NCI-H524 (cell line): Measurements from ENCODE around the gene POU2F1.

ENCODE experiments used
- DNase-seq, 2 experiments: peaks; one replicate each; lab custom pipeline; 2025; lab: John Stamatoyannopoulos, UW

The POU2F1 gene

DNA sequence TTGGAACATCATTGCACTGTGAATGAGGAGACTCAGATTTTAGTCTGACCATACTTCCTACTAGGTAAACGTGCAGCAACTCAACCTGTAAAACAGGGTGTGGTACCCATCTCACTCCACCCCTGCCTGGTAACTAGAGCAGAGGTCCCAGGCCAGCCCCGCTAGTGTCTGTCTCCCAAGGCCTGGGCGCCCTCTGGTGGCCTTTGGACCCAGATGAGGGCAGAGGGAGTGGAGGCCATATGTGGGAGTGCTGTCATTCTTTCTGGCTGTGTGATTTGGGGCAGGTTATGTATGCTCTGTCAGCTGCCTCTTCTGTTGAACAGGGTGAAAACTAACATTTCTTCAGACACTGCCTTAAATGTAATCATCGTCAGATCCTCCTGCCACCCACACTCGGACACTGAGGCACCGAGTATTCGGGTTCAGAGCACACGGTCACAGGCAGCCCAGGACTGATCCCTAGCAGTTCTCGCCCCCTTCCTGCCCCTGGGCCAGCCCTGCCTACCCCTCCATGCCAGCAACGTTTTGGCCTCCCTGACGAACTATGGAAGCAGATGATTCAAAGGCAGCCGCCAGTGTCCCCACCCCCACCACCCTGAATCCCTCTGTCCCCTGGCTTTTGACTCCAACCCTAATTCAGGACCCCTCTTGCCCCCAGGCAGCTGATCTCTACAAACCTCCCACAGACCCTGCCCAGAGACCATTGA, 221.6 kb downstream of the POU2F1 start:
- DNase-seq = peak; percentile 55 to 75

DNA sequence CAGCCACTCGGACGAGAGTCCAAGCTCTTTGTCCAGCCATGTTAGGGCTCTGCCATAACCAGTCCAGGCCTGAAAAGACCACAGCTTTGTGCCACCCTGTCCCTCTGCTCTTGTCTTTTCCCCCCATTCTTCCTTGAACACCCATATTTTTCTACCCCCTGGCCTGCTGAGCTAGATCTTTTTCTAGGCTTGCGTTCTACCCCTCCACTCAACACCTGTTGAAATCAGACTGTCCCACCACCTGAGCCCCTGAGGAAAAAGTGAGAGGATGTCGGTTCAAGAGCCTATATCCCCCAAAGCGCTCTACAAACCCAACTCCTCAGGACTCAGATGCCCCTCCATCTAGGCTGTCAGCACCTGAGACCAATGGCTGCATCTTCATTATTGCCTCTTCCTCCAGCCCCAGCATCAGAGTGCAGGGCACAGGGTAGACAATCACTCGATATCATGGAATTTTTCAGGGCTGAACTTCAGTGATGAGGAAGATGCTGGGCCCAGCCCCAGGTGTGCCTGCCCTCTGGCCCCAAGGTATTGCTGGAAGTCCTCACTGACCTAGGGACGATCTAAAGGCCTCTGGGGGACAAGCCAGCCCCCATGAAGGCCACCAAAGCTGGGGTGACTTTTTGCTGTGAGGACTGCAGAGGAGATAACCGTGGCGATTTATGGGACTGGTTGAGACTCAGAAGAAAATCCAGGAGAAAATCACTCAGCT, 222.3 kb downstream of the POU2F1 start:
- DNase-seq = no peak

DNA sequence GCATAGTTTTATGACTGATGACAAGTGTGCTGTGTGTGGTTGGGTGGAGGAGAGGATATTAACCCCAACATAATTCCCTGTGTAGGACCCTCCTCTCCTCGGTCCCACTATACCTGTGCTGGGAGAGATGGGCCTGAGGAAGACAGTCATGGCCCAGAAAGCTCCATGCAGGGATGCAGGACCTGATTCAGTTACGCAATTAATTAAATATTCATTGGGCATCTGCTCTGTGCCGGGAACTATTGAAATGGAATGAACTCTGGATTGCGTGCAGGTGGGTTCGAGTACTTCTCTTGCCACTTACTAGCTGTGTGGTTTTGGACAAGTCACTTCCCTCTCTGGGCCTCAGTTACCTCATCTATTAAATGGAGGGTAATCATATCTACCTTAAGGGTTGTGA, 223.1 kb downstream of the POU2F1 start:
- DNase-seq = no peak

DNA sequence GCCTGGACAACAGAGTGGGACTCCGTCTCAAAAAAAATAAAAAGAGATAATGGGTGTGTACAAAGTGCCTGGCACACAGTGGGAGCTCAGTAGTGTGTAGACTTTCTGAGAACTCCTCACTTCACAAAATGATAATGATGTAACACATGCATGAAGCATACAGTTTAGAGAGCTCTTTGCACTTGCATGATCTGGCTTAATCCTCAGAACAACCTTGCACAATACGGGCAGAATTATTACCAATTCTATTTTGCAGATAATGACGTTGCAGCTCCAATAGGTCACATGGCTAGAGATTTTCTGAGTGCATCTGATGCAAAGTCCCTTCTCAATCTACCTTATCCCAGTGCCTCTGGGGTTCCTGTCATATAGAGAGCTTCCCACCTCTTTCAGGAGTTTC, 226.3 kb downstream of the POU2F1 start:
- no peak for DNase-seq

DNA sequence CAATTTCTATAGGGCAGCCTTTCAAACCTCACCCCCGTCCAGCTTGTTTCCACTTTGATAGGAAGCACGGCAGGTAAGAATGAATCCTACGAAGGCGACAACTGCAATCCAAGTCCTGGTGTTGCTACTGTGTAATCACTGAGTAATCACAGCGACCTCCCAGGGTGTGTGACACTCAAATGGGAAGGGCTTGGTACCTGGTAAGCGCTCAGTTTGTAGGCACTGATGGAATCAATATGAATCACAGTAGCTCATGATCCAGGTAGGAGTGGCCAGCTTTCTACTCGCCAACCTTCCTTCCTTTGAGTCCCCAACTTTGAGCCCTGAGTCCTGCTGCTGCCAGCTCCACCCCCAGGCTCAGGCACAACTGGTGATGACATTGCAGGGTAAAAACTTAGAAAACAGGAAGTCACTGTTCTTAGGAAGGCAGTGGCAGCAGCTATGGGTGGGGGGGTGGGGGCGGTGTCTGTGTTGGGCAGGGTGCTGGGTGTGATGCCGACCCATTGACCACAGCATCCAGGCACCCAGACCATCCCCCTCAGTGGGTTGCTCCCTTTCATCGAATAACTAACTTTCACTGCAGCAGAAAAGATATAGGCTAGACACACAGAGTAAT, 226.9 kb downstream of the POU2F1 start:
- DNase-seq = no peak

DNA sequence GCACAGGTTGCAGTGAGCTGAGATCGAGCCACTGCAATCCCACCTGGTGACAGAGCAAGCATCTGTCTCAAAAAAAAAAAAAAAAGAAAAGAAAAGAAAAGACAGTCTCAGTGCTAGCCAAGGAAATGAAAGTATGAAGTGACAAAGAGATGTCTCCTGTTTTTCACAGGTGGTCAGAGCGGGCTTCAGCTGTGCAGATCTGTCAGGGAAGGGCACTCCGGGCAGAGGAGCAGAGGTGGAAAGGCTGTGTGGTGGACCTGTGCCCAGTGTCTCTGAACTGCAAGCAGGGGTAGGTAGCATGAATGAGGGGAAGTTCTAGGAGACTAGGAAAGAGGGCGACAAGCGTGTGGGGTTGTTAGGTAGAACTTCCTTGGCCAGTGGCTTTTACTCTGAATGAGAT, 230.2 kb downstream of the POU2F1 start:
- no peak for DNase-seq

DNA sequence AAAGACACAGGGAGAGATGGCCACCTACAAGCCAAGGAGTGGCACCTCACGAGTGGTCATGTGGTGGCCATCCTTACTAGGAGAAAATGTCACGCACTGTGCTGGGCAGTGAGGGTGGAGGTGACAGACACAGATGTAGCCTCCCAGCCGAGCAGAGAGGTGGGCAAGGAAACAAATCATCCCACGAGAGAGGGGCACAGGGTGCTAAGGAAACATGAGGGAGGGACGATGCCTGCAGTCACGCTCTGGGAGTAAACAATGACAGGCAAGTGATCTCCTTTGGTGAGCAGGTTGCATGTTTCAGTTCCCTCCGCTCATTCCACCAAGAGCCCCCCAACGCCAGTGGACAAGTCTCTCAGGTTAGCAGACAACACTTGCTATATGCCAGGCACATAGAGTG, 231.8 kb downstream of the POU2F1 start:
- no peak for DNase-seq

DNA sequence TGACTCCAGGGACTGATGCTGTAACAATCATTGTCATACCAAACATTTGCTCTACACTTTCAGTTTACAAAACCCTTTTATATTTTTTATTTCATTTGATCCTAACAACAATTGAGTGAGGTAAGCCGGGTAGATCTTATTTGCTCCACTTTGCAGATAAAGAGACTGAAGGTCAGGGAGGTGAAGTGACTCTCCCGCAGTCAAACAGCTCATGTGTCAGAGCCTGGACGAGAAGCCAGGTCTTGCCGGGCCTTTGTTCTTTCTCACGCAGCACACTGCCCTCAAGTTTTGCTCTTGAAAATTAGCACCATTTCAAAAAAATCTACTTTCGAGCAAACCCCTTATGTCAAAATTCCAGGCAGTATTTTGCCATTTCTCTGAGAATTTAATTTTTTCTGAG, 232.4 kb downstream of the POU2F1 start:
- DNase-seq = no peak

DNA sequence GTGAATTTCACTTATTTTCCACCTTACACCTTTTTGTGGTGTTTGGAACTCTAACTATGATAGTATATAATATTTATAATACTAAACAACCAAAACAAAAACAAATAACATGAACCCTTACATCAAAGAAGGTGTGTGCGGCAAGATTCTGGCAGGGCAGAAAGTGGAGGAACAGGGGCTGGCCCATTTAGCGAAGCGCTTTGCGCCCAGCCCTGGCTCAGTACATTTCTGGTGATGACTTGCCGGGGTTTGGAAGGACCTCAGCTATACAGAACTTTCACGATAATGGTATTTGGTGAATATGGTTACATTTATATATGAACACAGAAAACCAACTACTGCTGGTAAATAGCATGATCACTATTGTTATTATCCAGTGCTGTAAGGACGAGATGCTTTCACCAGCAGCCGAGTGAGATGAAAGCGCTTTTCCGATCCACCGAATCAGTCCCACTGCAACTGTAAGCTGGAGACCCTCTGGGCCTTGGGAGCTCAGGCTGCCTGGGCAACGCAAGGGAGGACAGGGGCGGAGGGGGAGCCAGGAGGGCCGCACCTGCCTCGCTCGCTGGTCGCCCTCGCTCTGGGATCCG, 233.7 kb downstream of the POU2F1 start:
- DNase-seq = peak; percentile 13 to 40

DNA sequence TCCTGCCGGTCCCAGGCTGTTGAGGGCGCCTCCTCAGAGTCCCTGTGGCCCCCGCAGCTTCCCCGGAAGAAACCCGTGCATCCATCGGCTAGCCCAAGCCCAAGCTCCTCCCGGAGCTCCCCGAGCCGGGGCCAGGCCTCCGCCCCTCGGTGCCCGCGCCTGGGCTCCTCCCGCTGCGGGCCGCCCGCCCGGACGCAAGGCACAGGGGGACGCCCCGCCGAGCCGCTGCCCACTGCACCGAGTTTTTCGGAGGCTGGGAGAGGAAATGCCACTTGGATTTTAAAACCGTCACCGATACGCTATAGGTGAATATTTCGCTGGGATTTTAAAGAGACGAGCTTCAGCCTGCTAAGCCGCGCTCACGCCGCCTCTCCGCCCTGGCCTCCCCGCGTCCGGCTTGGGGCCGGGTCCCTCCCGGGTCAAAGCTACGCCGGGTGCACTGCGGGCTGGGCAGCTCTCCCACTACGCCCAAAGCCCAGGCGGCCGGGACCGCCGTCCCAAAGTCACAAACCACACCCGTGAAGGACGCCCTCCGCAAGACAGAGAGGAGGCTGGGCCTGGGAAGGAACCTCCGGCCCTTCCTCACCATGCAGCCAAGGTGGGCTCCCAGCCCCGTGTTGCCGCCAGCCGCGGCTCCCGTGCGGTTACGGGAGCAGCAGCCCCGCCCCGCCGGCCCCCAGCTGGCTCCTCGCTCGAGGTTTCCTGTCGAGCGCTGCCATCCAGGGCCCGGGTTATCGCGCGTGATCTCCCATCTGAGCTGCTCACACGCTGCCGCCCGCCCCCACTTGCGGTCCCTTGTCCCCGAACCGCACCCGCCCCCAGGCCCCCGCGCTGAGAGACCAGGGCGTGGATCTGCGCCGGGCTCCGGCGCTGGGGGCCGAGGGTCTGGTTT, 234.5 kb downstream of the POU2F1 start:
- peak; percentile 9 to 31 for DNase-seq

DNA sequence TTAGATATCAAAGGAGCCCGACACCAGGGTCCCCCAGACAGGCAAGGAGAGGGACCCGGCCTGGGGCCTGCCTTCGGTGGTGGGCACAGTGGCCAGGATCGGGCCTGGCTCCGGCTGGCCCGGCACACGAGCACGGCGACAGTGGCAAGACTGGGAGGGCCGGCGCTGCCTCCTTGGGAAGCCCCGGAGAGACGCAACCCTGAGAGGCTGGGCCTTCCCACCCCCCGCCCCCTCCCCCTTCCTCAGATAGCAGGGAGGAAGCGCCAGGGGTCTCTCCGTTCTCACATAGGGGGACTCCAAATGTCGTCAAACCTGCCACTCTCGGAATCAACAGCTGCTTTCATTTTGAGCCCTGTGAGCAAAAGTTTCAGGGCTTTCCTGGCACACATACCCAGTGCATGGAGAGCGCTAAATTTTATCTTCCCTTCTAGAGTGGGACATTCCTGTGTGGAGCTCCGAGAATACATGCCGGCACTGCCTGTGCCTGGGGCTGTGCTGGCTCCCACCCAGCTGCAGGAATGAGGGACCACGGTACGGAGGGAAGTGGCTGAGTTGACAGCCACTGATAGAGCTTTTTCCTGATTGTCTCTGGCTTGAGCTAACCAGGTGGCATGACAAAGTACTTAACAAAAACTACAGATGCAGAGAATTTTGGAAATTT, 235.2 kb downstream of the POU2F1 start:
- DNase-seq = peak in 1 of 2 experiments; percentile 28

DNA sequence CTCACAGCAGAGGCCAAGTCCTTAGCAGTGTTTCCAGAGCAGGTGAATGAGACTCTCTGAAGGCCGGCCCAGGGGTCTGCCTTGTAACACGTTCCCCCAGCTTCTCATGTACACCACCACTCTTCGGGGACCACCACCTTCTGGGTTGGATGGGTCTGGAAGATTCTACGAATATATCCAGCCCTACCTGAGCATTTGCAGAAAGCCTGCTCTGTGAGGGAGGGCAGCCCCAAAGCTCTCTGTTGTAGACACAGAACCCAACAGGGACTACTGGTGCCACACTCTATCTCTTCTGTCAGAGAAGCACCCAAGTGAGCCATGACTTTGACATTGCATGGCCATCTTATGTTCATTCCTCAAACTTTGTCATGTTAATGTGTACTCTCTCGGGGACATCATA, 235.8 kb downstream of the POU2F1 start:
- no peak for DNase-seq

DNA sequence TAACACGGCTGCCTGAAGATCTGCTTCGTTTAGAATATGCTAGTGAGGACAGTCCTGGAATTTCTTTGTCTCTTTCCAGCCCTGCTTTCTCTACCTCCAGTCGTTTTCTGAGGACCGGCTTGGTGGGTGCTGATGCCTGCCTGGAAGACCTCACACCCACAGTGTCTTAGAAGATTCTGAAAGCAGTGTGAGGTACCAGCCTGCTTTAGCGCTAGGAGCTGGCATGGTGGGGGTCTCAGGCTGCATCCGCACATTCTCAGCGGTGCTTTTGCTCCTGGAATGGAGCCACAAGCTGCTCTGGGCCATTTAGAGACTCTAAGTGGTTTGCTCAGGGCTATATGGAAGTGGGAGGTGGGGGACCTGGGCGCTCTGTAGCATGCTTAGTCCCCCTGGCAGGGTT, 236.2 kb downstream of the POU2F1 start:
- DNase-seq = no peak

DNA sequence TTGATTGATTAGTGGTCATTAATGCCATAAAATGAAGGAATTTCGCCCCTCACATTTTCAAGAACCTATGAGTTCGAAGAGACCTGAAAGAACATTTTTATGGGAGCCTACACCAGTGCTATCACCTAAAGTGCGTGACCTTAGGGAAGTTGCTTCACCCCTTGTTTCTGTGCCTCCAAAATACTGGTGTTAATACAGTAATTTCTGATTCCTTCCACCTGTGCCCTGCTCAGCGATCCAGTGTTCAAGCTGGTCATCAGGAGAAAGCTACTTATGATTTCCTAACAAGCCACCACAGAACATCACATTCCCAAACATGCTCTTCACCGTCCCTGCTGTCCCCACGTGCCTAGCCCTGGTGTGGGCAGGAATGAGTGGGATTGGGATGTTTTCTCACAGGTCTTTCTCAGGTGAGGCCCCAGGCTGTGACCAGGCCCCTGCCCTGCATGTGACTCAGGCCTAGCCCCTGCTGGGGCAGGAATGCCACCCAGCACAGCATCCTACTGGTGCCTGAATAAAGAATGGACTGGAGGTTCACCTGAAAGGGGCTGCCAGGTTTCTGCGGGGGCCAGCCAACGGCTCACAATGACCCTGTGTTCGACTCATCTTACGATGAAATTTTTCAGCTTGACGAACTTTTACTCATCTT, 237.4 kb downstream of the POU2F1 start:
- no peak for DNase-seq

DNA sequence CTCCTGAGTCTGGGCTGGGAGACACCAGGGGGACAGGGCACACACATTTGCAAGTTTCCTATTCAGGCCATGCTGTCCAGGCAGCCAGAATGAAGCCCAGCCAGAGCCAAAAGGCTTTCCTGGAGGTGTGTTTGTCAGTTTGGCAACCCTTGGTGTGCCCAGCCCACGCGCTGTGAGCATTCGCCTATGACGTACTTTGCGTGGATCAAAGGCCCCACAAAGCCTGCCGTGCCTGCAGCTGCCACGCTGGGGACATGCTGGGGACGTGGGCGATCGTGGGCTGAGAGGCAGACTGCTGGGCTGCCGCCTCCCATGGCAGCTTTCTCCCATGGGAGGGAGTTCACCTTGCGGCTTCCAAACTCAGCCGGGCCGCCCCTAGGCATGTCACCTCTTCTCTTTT, 240.2 kb downstream of the POU2F1 start:
- DNase-seq = no peak

DNA sequence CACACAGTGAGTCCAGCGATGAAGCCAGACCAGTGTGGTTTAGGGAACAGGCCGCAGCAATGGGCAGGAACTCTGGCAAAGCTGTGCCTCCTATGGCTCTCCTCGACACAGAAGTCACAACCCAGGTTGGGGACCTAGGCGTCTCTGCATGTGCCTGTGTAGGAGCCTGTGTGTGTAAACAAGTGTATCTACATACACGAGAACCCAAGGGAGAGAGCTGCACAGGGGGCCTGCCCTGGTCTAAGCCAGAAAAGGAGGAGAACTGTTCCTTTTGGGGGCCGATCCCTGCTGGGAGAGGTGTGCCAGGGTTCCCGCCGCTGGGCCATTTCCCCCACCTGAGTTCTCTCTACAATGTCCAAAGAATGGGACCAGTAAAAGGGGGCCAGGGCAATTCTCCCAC, 241.7 kb downstream of the POU2F1 start:
- no peak for DNase-seq

DNA sequence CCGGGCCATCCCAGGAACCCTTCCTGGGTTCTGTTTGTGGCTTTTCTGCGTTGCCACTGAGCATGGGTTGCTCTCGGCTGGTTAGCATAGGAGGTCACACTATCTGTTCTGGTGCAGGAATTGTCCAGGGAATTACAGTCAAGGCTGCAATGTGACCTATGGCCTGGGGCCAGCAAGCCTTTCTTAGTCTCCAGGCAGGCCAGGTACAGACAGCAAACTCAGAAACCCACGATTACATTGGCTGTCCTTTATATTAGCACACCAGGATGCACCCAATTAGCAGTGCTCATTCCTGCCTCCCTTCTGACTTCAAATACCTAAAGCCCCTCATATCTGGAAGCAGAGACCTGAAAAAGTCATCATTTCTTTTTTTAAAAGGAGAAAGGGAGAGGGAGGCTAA, 242.4 kb downstream of the POU2F1 start:
- DNase-seq = no peak

DNA sequence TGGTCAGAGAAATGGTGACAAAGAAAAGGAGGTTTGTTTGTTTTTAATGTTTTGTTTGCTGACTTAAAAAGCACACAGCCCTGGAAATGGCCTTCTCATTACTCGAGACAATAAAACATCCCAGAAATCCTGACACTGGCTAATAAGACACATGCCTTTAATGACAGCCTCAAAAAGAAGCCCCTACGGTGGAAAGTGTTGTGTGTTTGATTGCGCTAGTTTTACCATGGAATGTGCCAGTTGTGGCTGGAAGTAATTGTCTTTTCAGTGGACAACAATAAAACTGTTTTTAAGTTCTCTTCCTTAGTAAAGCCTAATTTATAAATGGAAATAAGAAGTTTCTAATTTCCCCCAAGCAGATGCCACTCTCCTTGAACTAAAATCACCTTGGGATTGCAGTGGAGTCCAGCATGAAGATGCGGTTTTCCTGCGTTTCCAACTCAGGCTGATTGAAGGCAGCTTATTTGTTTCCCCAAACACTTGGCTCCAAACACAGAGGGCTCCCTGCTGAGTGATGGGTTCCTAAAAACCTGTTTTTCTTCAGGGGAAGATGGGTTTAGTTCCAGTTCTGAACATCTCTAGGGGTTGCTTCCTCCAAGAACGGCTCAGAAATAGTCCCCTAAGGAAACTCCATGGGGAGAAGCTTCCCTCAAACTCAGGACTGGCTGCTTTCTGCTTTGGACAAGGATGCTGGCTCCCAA, 243.3 kb downstream of the POU2F1 start:
- no peak for DNase-seq

DNA sequence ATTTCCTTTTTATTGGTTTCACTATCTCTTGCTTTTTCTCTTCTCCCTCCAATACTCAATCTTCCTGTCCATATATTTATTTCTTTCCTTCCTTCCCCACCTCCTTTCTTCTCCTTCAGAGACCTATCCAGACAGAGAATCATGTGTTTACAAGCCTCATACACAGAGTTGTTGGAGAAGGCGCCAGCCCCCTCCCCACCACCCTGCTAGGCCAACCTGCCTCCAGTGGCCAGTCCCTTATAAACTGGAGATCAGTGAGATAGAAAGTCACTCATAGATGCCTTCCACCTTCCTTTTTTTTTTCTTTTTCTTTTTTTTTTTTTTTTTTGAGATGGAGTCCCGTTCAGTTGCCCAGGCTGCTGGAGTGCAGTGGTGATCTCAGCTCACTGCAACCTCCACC, 244.3 kb downstream of the POU2F1 start:
- no peak for DNase-seq

DNA sequence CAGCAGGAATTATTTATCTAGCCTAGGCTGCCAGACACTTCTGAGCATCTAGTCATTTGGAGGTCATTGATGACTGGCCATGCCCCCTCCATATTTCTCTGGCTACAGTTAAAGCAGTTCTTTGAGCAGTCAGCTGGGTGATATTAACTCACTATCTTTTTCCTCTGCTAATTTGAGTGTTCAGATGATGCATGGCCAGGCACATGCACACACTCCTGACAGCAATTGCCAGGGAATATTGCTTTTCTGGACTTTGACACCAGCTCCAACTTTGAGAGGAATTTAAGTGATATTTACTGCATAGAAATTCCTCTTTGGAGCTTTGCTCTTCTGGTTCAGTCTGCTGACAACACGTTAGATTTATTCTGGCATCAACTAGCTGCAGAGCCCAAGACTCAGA, 245.1 kb downstream of the POU2F1 start:
- DNase-seq = no peak
